Neural progenitor cell (in vitro differentiated cells): ENCODE data around the gene PMPCA. TPM values are rescaled to one million over a fixed set of nuclear protein-coding genes. Genes with fewer than 3 reads are reported as not detected.

ENCODE experiments used
- DNase-seq: peaks from one replicate; pipeline ENCODE4 v3.0.0-alpha.2; 2016; ENCODE audit warnings: low spot score
- H2AFZ ChIP-seq: fragments of 200-600 bp; sonication (generic); replicated peaks from 2 replicates; pipeline ENCODE4 v1.6.1; 2016; ENCODE audit warnings: antibody characterized with exemption
- H3F3A ChIP-seq: fragments of 200-600 bp; sonication (generic); 2 replicates; pipeline ENCODE4 v1.6.1; 2016; ENCODE audit warnings: antibody characterized with exemption, low read depth
- H3K27ac ChIP-seq: fragments of 200-600 bp; sonication (generic); 2 replicates; pipeline ENCODE4 v1.5.1; 2016; ENCODE audit warnings: mild to moderate bottlenecking
- H3K27me3 ChIP-seq: fragments of 200-600 bp; sonication (generic); 2 replicates; pipeline ENCODE4 v1.6.1; 2016; ENCODE audit warnings: mild to moderate bottlenecking, moderate library complexity
- H3K36me3 ChIP-seq: fragments of 200-600 bp; sonication (generic); 2 replicates; pipeline ENCODE4 v1.5.1; 2016
- H3K4me1 ChIP-seq: fragments of 200-600 bp; sonication (generic); 2 replicates; pipeline ENCODE4 v1.6.1; 2016; ENCODE audit warnings: mixed run types
- H3K4me2 ChIP-seq: fragments of 200-600 bp; sonication (generic); 2 replicates; pipeline ENCODE4 v1.6.1; 2016
- H3K4me3 ChIP-seq: fragments of 200-600 bp; sonication (generic); 2 replicates; pipeline ENCODE4 v1.5.1; 2016
- H3K79me2 ChIP-seq: fragments of 200-600 bp; sonication (generic); 2 replicates; pipeline ENCODE4 v1.6.1; 2016; ENCODE audit warnings: low read depth
- H3K9ac ChIP-seq: fragments of 200-600 bp; sonication (generic); 2 replicates; pipeline ENCODE4 v1.6.1; 2016
- H3K9me3 ChIP-seq: fragments of 200-600 bp; sonication (generic); 2 replicates; pipeline ENCODE4 v1.5.1; 2016; ENCODE audit warnings: low read depth
- H4K20me1 ChIP-seq: fragments of 200-600 bp; sonication (generic); 2 replicates; pipeline ENCODE4 v1.6.1; 2016; ENCODE audit warnings: low read depth
- H3K27ac Mint-ChIP-seq: 3 replicates; pipeline ENCODE4 v1.8.0; 2021; ENCODE audit warnings: mixed read lengths
- H3K27me3 Mint-ChIP-seq: 2 replicates; pipeline ENCODE4 v1.8.0; 2022; ENCODE audit warnings: low read depth, mild to moderate bottlenecking, inconsistent platforms, moderate library complexity, mixed read lengths; ENCODE audit not compliant: insufficient read depth
- H3K36me3 Mint-ChIP-seq: 3 replicates; pipeline ENCODE4 v1.8.0; 2021; ENCODE audit warnings: mixed read lengths
- H3K4me1 Mint-ChIP-seq: 3 replicates; pipeline ENCODE4 v1.8.0; 2021; ENCODE audit warnings: mixed read lengths
- H3K4me3 Mint-ChIP-seq: 3 replicates; pipeline ENCODE4 v1.8.0; 2021; ENCODE audit warnings: mild to moderate bottlenecking, moderate library complexity, mixed read lengths
- H3K9me3 Mint-ChIP-seq: 3 replicates; pipeline ENCODE4 v1.8.0; 2020; ENCODE audit warnings: mixed read lengths
- EZH2 ChIP-seq: fragments of 200-600 bp; sonication (generic); IDR thresholded peaks from 2 replicates; pipeline ENCODE4 v1.6.1; 2017; ENCODE audit warnings: antibody characterized with exemption, mild to moderate bottlenecking, moderate library complexity
- EZH2phosphoT487 ChIP-seq: fragments of 200-600 bp; sonication (generic); IDR thresholded peaks from 2 replicates; pipeline ENCODE4 v1.6.1; 2017; ENCODE audit warnings: antibody characterized with exemption
- total RNA-seq: library from RNA; depleted of rRNA; stranded (reverse); fragments of >200 nt; gene quantifications from 2 replicates; pipeline ENCODE4 v1.2.3, GENCODE V29; 2015; ENCODE audit warnings: low replicate concordance
- TF ChIP-seq, protein P1 (sequence below): fragments of 200-600 bp; sonication (generic); IDR thresholded peaks from 2 replicates; pipeline ENCODE4 v1.5.1; 2017; ENCODE audit warnings: antibody characterized with exemption, mild to moderate bottlenecking

Gene PMPCA
- total RNA-seq, 1 donor from 2014 or later = 51.3 TPM

- peak overlapping the region; percentile 48 for H3K4me3 Mint-ChIP-seq
- H4K20me1 ChIP-seq = peaks cover 10% of the 10 kb centered on the region
- no peak overlapping the region for H3K9ac ChIP-seq
- no peaks in the 10 kb centered on the region for H3K36me3 ChIP-seq
- peaks cover 6% of the 10 kb centered on the region for H3K27me3 Mint-ChIP-seq
- no peak overlapping the region for H3K27ac Mint-ChIP-seq
- H3K9me3 Mint-ChIP-seq = no peaks in the 10 kb centered on the region
- no peaks in the 10 kb centered on the region for H3F3A ChIP-seq
- DNase-seq = no peak
- no peaks in the 10 kb centered on the region for H3K36me3 Mint-ChIP-seq
- no peak overlapping the region for H3K4me2 ChIP-seq
- H2AFZ ChIP-seq = no peak overlapping the region
- no peak for TF ChIP-seq EZH2phosphoT487
- TF ChIP-seq, protein P1, sequence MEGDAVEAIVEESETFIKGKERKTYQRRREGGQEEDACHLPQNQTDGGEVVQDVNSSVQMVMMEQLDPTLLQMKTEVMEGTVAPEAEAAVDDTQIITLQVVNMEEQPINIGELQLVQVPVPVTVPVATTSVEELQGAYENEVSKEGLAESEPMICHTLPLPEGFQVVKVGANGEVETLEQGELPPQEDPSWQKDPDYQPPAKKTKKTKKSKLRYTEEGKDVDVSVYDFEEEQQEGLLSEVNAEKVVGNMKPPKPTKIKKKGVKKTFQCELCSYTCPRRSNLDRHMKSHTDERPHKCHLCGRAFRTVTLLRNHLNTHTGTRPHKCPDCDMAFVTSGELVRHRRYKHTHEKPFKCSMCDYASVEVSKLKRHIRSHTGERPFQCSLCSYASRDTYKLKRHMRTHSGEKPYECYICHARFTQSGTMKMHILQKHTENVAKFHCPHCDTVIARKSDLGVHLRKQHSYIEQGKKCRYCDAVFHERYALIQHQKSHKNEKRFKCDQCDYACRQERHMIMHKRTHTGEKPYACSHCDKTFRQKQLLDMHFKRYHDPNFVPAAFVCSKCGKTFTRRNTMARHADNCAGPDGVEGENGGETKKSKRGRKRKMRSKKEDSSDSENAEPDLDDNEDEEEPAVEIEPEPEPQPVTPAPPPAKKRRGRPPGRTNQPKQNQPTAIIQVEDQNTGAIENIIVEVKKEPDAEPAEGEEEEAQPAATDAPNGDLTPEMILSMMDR = no peak
- no peak overlapping the region for H3K4me3 ChIP-seq
- H3K27ac ChIP-seq = no peak overlapping the region
- no peaks in the 10 kb centered on the region for H3K4me1 ChIP-seq
- no peaks in the 10 kb centered on the region for H3K79me2 ChIP-seq
- H3K27me3 ChIP-seq = no peaks in the 10 kb centered on the region
- no peaks in the 10 kb centered on the region for H3K9me3 ChIP-seq
- peaks cover 4% of the 10 kb centered on the region for H3K4me1 Mint-ChIP-seq
These were observed 45.3 kb upstream of the PMPCA start for GRCh38 chr9:136364942-136365774.

GRCh38 chr9:136365775-136366222, 44.7 kb upstream of the PMPCA start:
- no peak for TF ChIP-seq EZH2
- TF ChIP-seq, protein P1 = no peak
- no peak for TF ChIP-seq EZH2phosphoT487
- Histone ChIP-seq H2AFZ (no peak overlapping the region), H3K9ac (no peak overlapping the region), H3K4me1 (no peaks in the 10 kb centered on the region), H3K4me2 (no peak overlapping the region), H3K36me3 (no peaks in the 10 kb centered on the region), H3F3A (no peaks in the 10 kb centered on the region), H3K79me2 (no peaks in the 10 kb centered on the region), H4K20me1 (peaks cover 10% of the 10 kb centered on the region), H3K9me3 (no peaks in the 10 kb centered on the region), H3K27ac (no peak overlapping the region), H3K27me3 (no peaks in the 10 kb centered on the region), H3K4me3 (no peak overlapping the region)
- no peak for DNase-seq
- H3K9me3 Mint-ChIP-seq = no peaks in the 10 kb centered on the region
- peaks cover 3% of the 10 kb centered on the region for H3K27me3 Mint-ChIP-seq
- H3K36me3 Mint-ChIP-seq = no peaks in the 10 kb centered on the region
- peaks cover 4% of the 10 kb centered on the region for H3K4me1 Mint-ChIP-seq
- peak overlapping the region; percentile 64 for H3K4me3 Mint-ChIP-seq
- peak overlapping the region; percentile 29 for H3K27ac Mint-ChIP-seq

- DNase-seq = no peak
- Histone ChIP-seq H3F3A (no peaks in the 10 kb centered on the region), H3K4me2 (no peak overlapping the region), H3K9me3 (no peaks in the 10 kb centered on the region), H3K4me3 (no peak overlapping the region), H3K27ac (no peak overlapping the region), H3K79me2 (no peaks in the 10 kb centered on the region), H3K36me3 (no peaks in the 10 kb centered on the region), H4K20me1 (peaks cover 10% of the 10 kb centered on the region), H3K27me3 (no peaks in the 10 kb centered on the region), H3K9ac (no peak overlapping the region), H2AFZ (no peak overlapping the region), H3K4me1 (no peaks in the 10 kb centered on the region)
- Mint-ChIP-seq H3K9me3 (no peaks in the 10 kb centered on the region), H3K27ac (no peak overlapping the region), H3K27me3 (peaks cover 3% of the 10 kb centered on the region), H3K36me3 (no peaks in the 10 kb centered on the region), H3K4me1 (peaks cover 4% of the 10 kb centered on the region), H3K4me3 (no peak overlapping the region)
- TF ChIP-seq EZH2phosphoT487 = no peak
- TF ChIP-seq EZH2 = no peak
- TF ChIP-seq, protein P1 = no peak
These were observed 43.6 kb upstream of the PMPCA start for GRCh38 chr9:136366826-136367225.
